K562 (cell line): ENCODE results near the gene ARFRP1. TPM values are rescaled to one million over a fixed set of nuclear protein-coding genes. Genes with fewer than 3 reads are reported as not detected.

Experiments
- ATAC-seq: fragments of 200-7000 bp; cut with Tn5 transposase; 3 replicates; pipeline ENCODE4 v1.9.1; 2020; ENCODE audit warnings: moderate library complexity
- BruUV-seq: library from RNA; stranded (reverse); fragments of 400-500 nt; replicated peaks from 2 replicates; lab custom pipeline; 2021; lab: Mats Ljungman, UMichigan
- CTCF ChIA-PET: fragments of 300-600 bp; formaldehyde crosslinking; extraction: SDS; loops from one replicate; lab custom pipeline; 2021; ENCODE audit warnings: low intra/inter-chr PET ratio; lab: Yijun Ruan, JAX
- POLR2A ChIA-PET: fragments of 300-600, 350-650 bp; sonication (Branson Sonifier 250); formaldehyde crosslinking; extraction: SDS; loops from one replicate; lab custom pipeline; 2021; ENCODE audit warnings: antibody characterized with exemption, inconsistent platforms; lab: Yijun Ruan, JAX
- DNase-seq, 4 experiments: peaks; one replicate each; pipeline versions ENCODE4 v3.0.0 to v3.0.0-alpha.2; 2011 to 2018; ENCODE audit warnings: low spot score in 3 of 4, mixed read lengths in 3 of 4; ENCODE audit errors: extremely low read depth in 1 of 4
- FAIRE-seq: peaks from 2 replicates; lab custom pipeline; 2011; peaks lifted over from hg19 to GRCh38; lab: Jason Lieb, UNC
- H2AFZ ChIP-seq: 2 replicates; pipeline ENCODE4 v1.6.0; 2011; ENCODE audit warnings: low read depth, low read length, control low read depth, inconsistent platforms
- H3K27ac ChIP-seq: fragments of 200-600 bp; 3 replicates; pipeline ENCODE4 v1.8.0; 2011; ENCODE audit warnings: low read depth, mild to moderate bottlenecking, control low read depth, inconsistent platforms, low read length, moderate library complexity, mixed read lengths; ENCODE audit errors: extremely low read depth
- H3K27me3 ChIP-seq, 2 experiments: fragments of 300-600 bp in 1 of 2; 2 replicates in 1 of 2; 3 replicates in 1 of 2; pipeline versions ENCODE4 v1.6.0 to v1.8.0; 2011; ENCODE audit warnings: inconsistent platforms in 2 of 2, low read length in 2 of 2, mild to moderate bottlenecking in 1 of 2, mixed read lengths in 1 of 2, moderate library complexity in 1 of 2; ENCODE audit not compliant: control insufficient read depth in 2 of 2, insufficient read depth in 2 of 2
- H3K36me3 ChIP-seq: fragments of 300-600 bp; 3 replicates; pipeline ENCODE4 v1.8.0; 2011; ENCODE audit warnings: mild to moderate bottlenecking, low read length, inconsistent platforms; ENCODE audit not compliant: control insufficient read depth, insufficient read depth
- H3K4me1 ChIP-seq, 2 experiments: fragments of 200-600 bp in 1 of 2; replicated peaks in 1 of 2; 2 replicates in 1 of 2; 3 replicates in 1 of 2; pipeline versions ENCODE4 v1.5.1 to v1.8.0; 2011; ENCODE audit warnings: inconsistent platforms in 2 of 2, low read length in 2 of 2, mild to moderate bottlenecking in 1 of 2, mixed read lengths in 1 of 2, moderate library complexity in 1 of 2; ENCODE audit not compliant: control insufficient read depth in 2 of 2, insufficient read depth in 2 of 2
- H3K4me2 ChIP-seq: 2 replicates; pipeline ENCODE4 v1.6.1; 2011; ENCODE audit warnings: low read length, control low read depth, inconsistent platforms, mixed read lengths; ENCODE audit not compliant: insufficient read depth
- H3K4me3 ChIP-seq: fragments of 200-600 bp; sonication (generic), shearing (Covaris generic); 2 replicates; pipeline ENCODE4 v1.5.1; 2016; ENCODE audit warnings: control low read depth, inconsistent platforms
- H3K79me2 ChIP-seq: fragments of 200-600 bp; 3 replicates; pipeline ENCODE4 v1.8.0; 2011; ENCODE audit warnings: low read length, inconsistent platforms; ENCODE audit not compliant: control insufficient read depth, insufficient read depth
- H3K9ac ChIP-seq, 2 experiments: 2 replicates each; pipeline versions ENCODE4 v1.6.0 to v1.6.1; 2011; ENCODE audit warnings: low read depth in 2 of 2, low read length in 2 of 2, control low read depth in 1 of 2, inconsistent platforms in 1 of 2, mild to moderate bottlenecking in 1 of 2, mixed read lengths in 1 of 2; ENCODE audit not compliant: insufficient read depth in 1 of 2
- H3K9me1 ChIP-seq: one replicate; pipeline ENCODE4 v1.6.0; 2011; ENCODE audit warnings: inconsistent platforms, mild to moderate bottlenecking, low read length, moderate library complexity; ENCODE audit not compliant: control insufficient read depth, insufficient read depth
- H3K9me3 ChIP-seq: replicated peaks from 2 replicates; pipeline ENCODE4 v1.5.1; 2011; ENCODE audit warnings: low read depth, low read length, inconsistent platforms; ENCODE audit not compliant: control insufficient read depth, insufficient read depth
- H4K20me1 ChIP-seq: replicated peaks from 2 replicates; pipeline ENCODE4 v1.6.1; 2011; ENCODE audit warnings: low read length, inconsistent platforms, mixed read lengths; ENCODE audit not compliant: control insufficient read depth, insufficient read depth
- BCL6 ChIP-seq: fragments of 250-450 bp; sonication (Bioruptor Pico); IDR thresholded peaks from 2 replicates; pipeline ENCODE4 v1.4.0; 2020
- KLF13 ChIP-seq: fragments of 450-650 bp; IDR thresholded peaks from 2 replicates; pipeline ENCODE4 v1.6.1; 2016; ENCODE audit warnings: missing genetic modification characterization, low read depth, mild to moderate bottlenecking, missing compliant biosample characterization, moderate library complexity, borderline replicate concordance
- PHF8 ChIP-seq: fragments of 200-600 bp; sonication (generic); IDR thresholded peaks from 2 replicates; pipeline ENCODE4 v1.6.1; 2012; ENCODE audit warnings: mixed run types, mild to moderate bottlenecking, inconsistent platforms, low read length, moderate library complexity, borderline replicate concordance
- RUNX1 ChIP-seq: sonication (generic); IDR thresholded peaks from 2 replicates; pipeline ENCODE4 v1.6.1; 2016; ENCODE audit warnings: antibody characterized with exemption, low read depth
- WGBS: fragments of 100-300 bp; shearing (Covaris generic); methylation state at CpG from one replicate; pipeline ENCODE4 v1.1.6; 2016; ENCODE audit warnings: low coverage, mixed read lengths; ENCODE audit not compliant: insufficient coverage; ENCODE audit errors: missing lambda C conversion rate; 5-methylcytosine and 5-hydroxymethylcytosine counted together
- in situ Hi-C: fragments of 300-500 bp; cut with MboI; formaldehyde crosslinking; loops from 4 replicates; pipeline ENCODE4 v1.15.0; 2018; ENCODE audit warnings: inconsistent platforms, mixed read lengths
- intact Hi-C: fragments of 100-400 bp; cut with micrococcal nuclease; formaldehyde crosslinking; loops from 2 replicates; pipeline ENCODE4 v1.14.2; 2022
- polyA plus RNA-seq, 8 experiments: library from polyadenylated mRNA; depleted of rRNA in 4 of 8; stranded (reverse) in 5 of 8; unstranded in 3 of 8; fragments of >200 nt; fragmentation: Nextera tagmentation in 2 of 8; fragmentation: Illumina TruSeq in 1 of 8; extraction: Ambion mirVana in 2 of 8; extraction: Trizol in 1 of 8; gene quantifications; 2 replicates each; pipeline versions ENCODE4 v1.2.1 to v1.2.3, GENCODE V29; 2011 to 2014; ENCODE audit warnings: inconsistent platforms in 1 of 8, missing spikeins in 1 of 8
- total RNA-seq, 7 experiments: library from RNA; depleted of rRNA in 6 of 7; stranded (reverse); fragments of >200 nt in 6 of 7; fragmentation: Illumina TruSeq in 2 of 7; extraction: Trizol in 2 of 7; gene quantifications; 2 replicates each; pipeline versions ENCODE4 v1.2.1 to v1.2.3, GENCODE V29; 2011 to 2021; ENCODE audit warnings: low replicate concordance in 1 of 7
- TF ChIP-seq, protein P1 (sequence below): fragments of 200-800 bp; sonication (Bioruptor generic); IDR thresholded peaks from 2 replicates; pipeline ENCODE4 v1.6.1; 2017; ENCODE audit warnings: missing genetic modification characterization, missing compliant biosample characterization

The ARFRP1 gene
- total and polyA plus RNA-seq, 9 of the 15 experiments (the other 6 are each of a cell fraction or from before 2014, with no cell fraction given) = 2.2 to 78.9 (median 37.3) TPM

DNA sequence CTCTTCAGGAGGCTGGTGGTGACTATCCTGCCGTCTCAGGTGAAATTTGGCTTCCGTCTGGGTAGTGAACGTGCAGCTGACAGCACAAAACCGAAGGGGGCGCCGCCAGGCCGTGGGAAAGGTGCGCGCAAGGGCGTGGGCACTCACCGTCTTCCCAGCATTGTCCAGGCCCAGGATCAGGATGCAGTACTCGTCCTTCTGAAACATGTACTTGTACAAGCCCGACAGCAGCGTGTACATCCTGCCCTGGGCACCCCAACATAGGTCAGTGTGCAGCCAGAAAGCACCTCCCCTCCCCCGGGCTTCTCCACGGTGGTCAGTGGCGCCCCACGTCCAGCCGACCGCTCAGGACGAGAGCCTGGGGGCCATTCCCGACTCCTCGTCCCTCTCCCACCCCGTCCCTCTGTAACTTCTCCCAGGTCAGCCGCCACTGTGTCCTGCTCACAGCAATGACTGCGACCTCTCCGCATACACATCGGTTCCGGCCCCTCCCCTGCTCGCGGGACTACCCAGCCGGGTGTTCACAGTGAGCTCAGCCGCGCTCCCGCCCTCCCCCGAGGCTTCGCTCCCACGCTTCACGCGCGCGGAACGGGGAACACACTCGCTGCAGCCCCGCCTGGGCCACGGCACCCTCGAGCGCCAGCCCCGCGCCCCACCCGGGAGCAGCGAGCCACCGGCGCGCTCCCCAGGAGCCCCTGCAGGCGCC is 771 bp downstream of the ARFRP1 start (continued):
- TF ChIP-seq, protein P1, sequence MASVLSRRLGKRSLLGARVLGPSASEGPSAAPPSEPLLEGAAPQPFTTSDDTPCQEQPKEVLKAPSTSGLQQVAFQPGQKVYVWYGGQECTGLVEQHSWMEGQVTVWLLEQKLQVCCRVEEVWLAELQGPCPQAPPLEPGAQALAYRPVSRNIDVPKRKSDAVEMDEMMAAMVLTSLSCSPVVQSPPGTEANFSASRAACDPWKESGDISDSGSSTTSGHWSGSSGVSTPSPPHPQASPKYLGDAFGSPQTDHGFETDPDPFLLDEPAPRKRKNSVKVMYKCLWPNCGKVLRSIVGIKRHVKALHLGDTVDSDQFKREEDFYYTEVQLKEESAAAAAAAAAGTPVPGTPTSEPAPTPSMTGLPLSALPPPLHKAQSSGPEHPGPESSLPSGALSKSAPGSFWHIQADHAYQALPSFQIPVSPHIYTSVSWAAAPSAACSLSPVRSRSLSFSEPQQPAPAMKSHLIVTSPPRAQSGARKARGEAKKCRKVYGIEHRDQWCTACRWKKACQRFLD = 0 out of 2 replicates have a peak, but pooled peaks have one; percentile 2

DNA sequence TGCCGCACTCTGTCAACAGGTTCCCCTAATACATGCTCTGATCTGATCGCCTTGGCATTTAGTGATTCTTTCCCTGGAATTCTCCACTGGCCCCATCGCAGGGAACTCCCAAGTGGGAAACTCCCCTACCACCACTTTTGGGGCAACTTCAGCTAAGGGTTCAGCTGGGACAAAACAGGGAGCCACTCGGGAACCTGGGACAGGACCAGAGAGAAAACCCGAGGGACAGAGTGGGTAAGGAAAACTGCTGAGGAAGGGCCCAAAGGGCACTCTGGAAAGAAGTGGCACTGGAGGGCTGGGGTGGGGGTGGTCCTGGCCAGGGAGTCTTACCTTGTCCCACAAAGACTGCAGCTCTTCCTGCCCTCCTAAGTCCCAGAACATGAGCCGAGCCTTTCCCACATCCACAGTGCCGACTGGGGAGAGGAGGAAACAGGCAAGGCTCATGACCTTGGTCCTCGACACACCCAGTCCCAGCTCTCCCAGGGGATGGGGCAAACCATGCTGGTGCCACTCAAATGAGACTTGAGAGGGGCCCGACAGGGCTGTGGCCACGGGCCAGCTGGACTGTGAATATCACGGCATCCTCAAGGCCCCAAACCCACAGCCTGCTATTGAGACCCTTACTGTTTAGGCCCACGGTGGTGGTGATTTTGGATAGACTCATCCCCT is 1.6 kb downstream of the ARFRP1 start:
- Histone ChIP-seq H3K9me1 (no peaks in the 10 kb centered on the region), H2AFZ (no peak overlapping the region), H3K9ac (peak overlapping the region; percentile 90 to 95), H3K4me2 (peak overlapping the region; percentile 99), H3K79me2 (peaks cover 56% of the 10 kb centered on the region), H3K27me3 (no peaks in the 10 kb centered on the region), H3K27ac (peak overlapping the region; percentile 96), H3K36me3 (peaks cover 58% of the 10 kb centered on the region), H4K20me1 (peaks cover 22% of the 10 kb centered on the region), H3K4me1 (peaks cover 13 to 71% of the 10 kb centered on the region in 2 experiments), H3K4me3 (peak overlapping the region; percentile 100), H3K9me3 (no peaks in the 10 kb centered on the region)
- no peak for ATAC-seq
- no peak for TF ChIP-seq RUNX1
- no peak for TF ChIP-seq PHF8
- TF ChIP-seq KLF13 (tag) = no peak
- TF ChIP-seq BCL6 = no peak
- TSS peak; percentile 53 for BruUV-seq
- 80% methylated on average over 12 of the region's 12 CpGs for WGBS
- peak in 2 of 4 experiments; percentile 3 to 4 for DNase-seq
- FAIRE-seq = no peak
- in situ Hi-C loops (loop anchor here (5.0 kb wide), 1 partner anchor 156 kb away; the partner anchor contains the start of gene ABHD16B), intact Hi-C loops (loop anchor here (2.0 to 10.0 kb wide), 5 partner anchors 79 to 251 kb away; partner anchors contain the start of genes PTK6, TPD52L2 and UCKL1)
- CTCF ChIA-PET = interaction anchor here (2.6 kb wide), 1 partner anchor 158 kb away, joined by 18 read pairs; the partner anchor contains the start of gene TPD52L2
- POLR2A ChIA-PET = interaction anchor here (0.5 to 4.0 kb wide), 4 partner anchors 8 to 260 kb away, joined by 3 to 27 read pairs (median 14); partner anchors contain the start of gene TPD52L2
